H1 (cell line): ENCODE measurements around the gene SNAPC3. TPM values are rescaled to one million over a fixed set of nuclear protein-coding genes. Genes with fewer than 3 reads are reported as not detected.

ENCODE experiments used
- CTCF ChIA-PET: fragments of 300-600 bp; sonication (Branson Sonifier 250); formaldehyde crosslinking; loops from one replicate; lab custom pipeline; 2021; ENCODE audit not compliant: partially characterized antibody; lab: Charles Lee
- POLR2A ChIA-PET: fragments of 300-600 bp; sonication (Branson Sonifier 250); formaldehyde crosslinking; loops from one replicate; lab custom pipeline; 2021; ENCODE audit warnings: inconsistent platforms; ENCODE audit not compliant: partially characterized antibody; lab: Charles Lee
- DNase-seq, 2 experiments: peaks; one replicate each; pipeline versions ENCODE4 v3.0.0 to v3.0.0-alpha.2; 2010 to 2022; ENCODE audit warnings: low spot score in 2 of 2, low read depth in 1 of 2, mixed read lengths in 1 of 2
- FAIRE-seq: peaks from 2 replicates; lab custom pipeline; 2011; peaks lifted over from hg19 to GRCh38; lab: Jason Lieb, UNC
- H2AFZ ChIP-seq: 2 replicates; pipeline ENCODE4 v1.8.1; 2012; ENCODE audit warnings: low read length, inconsistent platforms
- H2AK5ac ChIP-seq: 2 replicates; pipeline ENCODE4 v1.6.1; 2013; ENCODE audit warnings: low read depth, low read length
- H2BK120ac ChIP-seq: replicated peaks from 2 replicates; pipeline ENCODE3; 2013; ENCODE audit warnings: low read depth, low read length, inconsistent platforms
- H2BK12ac ChIP-seq: 2 replicates; pipeline ENCODE4 v1.6.1; 2013; ENCODE audit warnings: low read depth, low read length
- H2BK15ac ChIP-seq: 2 replicates; pipeline ENCODE4 v1.6.1; 2013; ENCODE audit warnings: low read length
- H2BK20ac ChIP-seq: 2 replicates; pipeline ENCODE4 v1.6.1; 2013; ENCODE audit warnings: low read length
- H2BK5ac ChIP-seq: 2 replicates; pipeline ENCODE4 v1.6.1; 2013; ENCODE audit warnings: low read depth, low read length
- H3K14ac ChIP-seq: 2 replicates; pipeline ENCODE4 v1.6.1; 2013; ENCODE audit warnings: inconsistent platforms; ENCODE audit not compliant: insufficient read length
- H3K18ac ChIP-seq: 2 replicates; pipeline ENCODE4 v1.6.1; 2013; ENCODE audit warnings: low read length; ENCODE audit errors: extremely low read depth
- H3K23ac ChIP-seq: 2 replicates; pipeline ENCODE4 v1.6.1; 2013; ENCODE audit warnings: inconsistent platforms; ENCODE audit not compliant: insufficient read length
- H3K23me2 ChIP-seq: 2 replicates; pipeline ENCODE4 v1.6.1; 2013; ENCODE audit warnings: low read depth, low read length
- H3K27ac ChIP-seq: 2 replicates; pipeline ENCODE4 v1.6.1; 2011; ENCODE audit warnings: low read depth, low read length, inconsistent platforms
- H3K27me3 ChIP-seq, 4 experiments: replicated peaks in 1 of 4; 1 replicate in 1 of 4; 2 replicates in 3 of 4; pipeline versions ENCODE4 v1.6.1 to v1.8.1; 2011 to 2013; ENCODE audit warnings: low read length in 3 of 4, mild to moderate bottlenecking in 3 of 4, inconsistent platforms in 2 of 4, mixed read lengths in 2 of 4, moderate library complexity in 1 of 4; ENCODE audit not compliant: control insufficient read depth in 3 of 4, insufficient read depth in 3 of 4; ENCODE audit errors: extremely low read depth in 1 of 4
- H3K36me3 ChIP-seq, 4 experiments: 2 replicates each; pipeline versions ENCODE4 v1.6.1 to v1.8.1; 2011 to 2013; ENCODE audit warnings: mild to moderate bottlenecking in 4 of 4, low read length in 3 of 4, moderate library complexity in 2 of 4, control low read depth in 1 of 4, inconsistent platforms in 1 of 4; ENCODE audit not compliant: insufficient read depth in 4 of 4, control insufficient read depth in 2 of 4
- H3K4ac ChIP-seq: replicated peaks from 2 replicates; pipeline ENCODE3; 2013; ENCODE audit warnings: low read length, low read depth, mixed read lengths, inconsistent platforms; ENCODE audit not compliant: insufficient read length
- H3K4me1 ChIP-seq, 4 experiments: replicated peaks in 1 of 4; 1 replicate in 1 of 4; 2 replicates in 3 of 4; pipeline versions ENCODE4 v1.6.1 to v1.8.1; 2011 to 2013; ENCODE audit warnings: low read length in 3 of 4, inconsistent platforms in 2 of 4, mixed read lengths in 1 of 4; ENCODE audit not compliant: insufficient read depth in 4 of 4, control insufficient read depth in 3 of 4
- H3K4me2 ChIP-seq, 2 experiments: 2 replicates each; pipeline versions ENCODE4 v1.6.1 to v1.8.1; 2011 to 2013; ENCODE audit warnings: low read depth in 2 of 2, low read length in 2 of 2, control low read depth in 1 of 2, inconsistent platforms in 1 of 2, mild to moderate bottlenecking in 1 of 2; ENCODE audit not compliant: insufficient read depth in 1 of 2
- H3K4me3 ChIP-seq, 4 experiments: fragments of 200-600, 300-600 bp in 1 of 4; sonication (generic), shearing (Covaris generic), sonication (Bioruptor Twin) in 1 of 4; 2 replicates each; pipeline versions ENCODE4 v1.5.1 to v1.8.1; 2011 to 2016; ENCODE audit warnings: low read length in 4 of 4, low read depth in 3 of 4, control low read depth in 2 of 4, inconsistent platforms in 2 of 4, mild to moderate bottlenecking in 2 of 4, mixed read lengths in 1 of 4, moderate library complexity in 1 of 4; ENCODE audit not compliant: insufficient read depth in 2 of 4; ENCODE audit errors: extremely low read depth in 1 of 4
- H3K56ac ChIP-seq: replicated peaks from 2 replicates; pipeline ENCODE3; 2013; ENCODE audit warnings: low read depth, mild to moderate bottlenecking, mixed read lengths, low read length, inconsistent platforms; ENCODE audit not compliant: insufficient read length
- H3K79me1 ChIP-seq: 2 replicates; pipeline ENCODE4 v1.6.1; 2013; ENCODE audit warnings: low read depth, low read length, control low read depth
- H3K79me2 ChIP-seq, 2 experiments: 2 replicates each; pipeline versions ENCODE4 v1.6.1 to v1.8.1; 2012 to 2013; ENCODE audit warnings: low read length in 2 of 2, mild to moderate bottlenecking in 2 of 2, inconsistent platforms in 1 of 2; ENCODE audit not compliant: insufficient read depth in 2 of 2, control insufficient read depth in 1 of 2
- H3K9ac ChIP-seq, 4 experiments: replicated peaks in 1 of 4; 1 replicate in 1 of 4; 2 replicates in 3 of 4; pipeline versions ENCODE4 v1.6.1 to v1.8.1; 2011 to 2013; ENCODE audit warnings: low read depth in 3 of 4, low read length in 3 of 4, control low read depth in 2 of 4, mild to moderate bottlenecking in 2 of 4, moderate library complexity in 2 of 4, inconsistent platforms in 1 of 4; ENCODE audit errors: extremely low read depth in 1 of 4
- H3K9me3 ChIP-seq, 2 experiments: 2 replicates each; pipeline versions ENCODE4 v1.6.1 to v1.8.1; 2012 to 2013; ENCODE audit warnings: mild to moderate bottlenecking in 2 of 2, moderate library complexity in 2 of 2, control low read depth in 1 of 2, inconsistent platforms in 1 of 2, low read depth in 1 of 2, low read length in 1 of 2, mixed read lengths in 1 of 2; ENCODE audit not compliant: insufficient read depth in 2 of 2
- H4K20me1 ChIP-seq, 2 experiments: replicated peaks in 1 of 2; 2 replicates each; pipeline versions ENCODE3 to v1.8.1; 2011 to 2013; ENCODE audit warnings: inconsistent platforms in 2 of 2, low read length in 2 of 2, mild to moderate bottlenecking in 1 of 2; ENCODE audit not compliant: insufficient read depth in 2 of 2, control insufficient read depth in 1 of 2
- H4K5ac ChIP-seq: 2 replicates; pipeline ENCODE4 v1.6.1; 2013; ENCODE audit warnings: low read length, low read depth, mixed read lengths, inconsistent platforms; ENCODE audit not compliant: insufficient read length
- H4K8ac ChIP-seq: 2 replicates; pipeline ENCODE4 v1.8.0; 2013; ENCODE audit warnings: mild to moderate bottlenecking, moderate library complexity, low read length, inconsistent platforms; ENCODE audit not compliant: insufficient read depth; ENCODE audit errors: extremely low read depth
- H4K91ac ChIP-seq: replicated peaks from 2 replicates; pipeline ENCODE3; 2013; ENCODE audit warnings: low read length, mixed read lengths, inconsistent platforms; ENCODE audit not compliant: insufficient read length
- BCL11A ChIP-seq, 2 experiments: IDR thresholded peaks; one replicate each; pipeline ENCODE4 v1.6.1; 2011; ENCODE audit warnings: low read depth in 2 of 2, low read length in 2 of 2, mild to moderate bottlenecking in 2 of 2
- CREB1 ChIP-seq: IDR thresholded peaks from 2 replicates; pipeline ENCODE4 v1.6.1; 2012; ENCODE audit warnings: inconsistent platforms
- EP300 ChIP-seq, 2 experiments: IDR thresholded peaks; 1 replicate in 1 of 2; 2 replicates in 1 of 2; pipeline ENCODE4 v1.6.1; 2011 to 2012; ENCODE audit warnings: low read depth in 2 of 2, low read length in 2 of 2, mild to moderate bottlenecking in 2 of 2, borderline replicate concordance in 1 of 2, inconsistent platforms in 1 of 2, moderate library complexity in 1 of 2
- FOSL1 ChIP-seq: IDR thresholded peaks from 2 replicates; pipeline ENCODE4 v1.6.1; 2011; ENCODE audit warnings: mild to moderate bottlenecking, low read depth, low read length, moderate library complexity; ENCODE audit not compliant: insufficient read depth
- KDM4A ChIP-seq: IDR thresholded peaks from one replicate; pipeline ENCODE4 v1.7.1; 2012; ENCODE audit warnings: low read depth, mild to moderate bottlenecking, moderate library complexity, low read length, inconsistent platforms; ENCODE audit not compliant: severe bottlenecking
- RAD21 ChIP-seq, 2 experiments: IDR thresholded peaks in 1 of 2; conservative IDR thresholded peaks in 1 of 2; 2 replicates each; pipeline ENCODE4 v1.6.1; 2011; ENCODE audit warnings: low read depth in 2 of 2, low read length in 2 of 2, improper control_type of control experiment in 1 of 2, inconsistent platforms in 1 of 2, mild to moderate bottlenecking in 1 of 2, moderate library complexity in 1 of 2
- SP1 ChIP-seq: IDR thresholded peaks from 2 replicates; pipeline ENCODE4 v1.6.1; 2011; ENCODE audit warnings: low read depth, low read length
- TCF12 ChIP-seq: IDR thresholded peaks from 2 replicates; pipeline ENCODE4 v1.6.1; 2011; ENCODE audit warnings: low read depth, mild to moderate bottlenecking, low read length
- WGBS, 2 experiments: shearing (Covaris generic) in 1 of 2; methylation state at CpG; one replicate each; pipeline versions ENCODE4 v1.1.6 to v1.1.7; 2013 to 2015; ENCODE audit warnings: low lambda C conversion rate in 2 of 2, mixed read lengths in 2 of 2, inconsistent platforms in 1 of 2, low coverage in 1 of 2, missing lambda C conversion rate in 1 of 2; ENCODE audit not compliant: insufficient replicate concordance in 2 of 2, insufficient coverage in 1 of 2, insufficient read length in 1 of 2; ENCODE audit errors: extremely low coverage in 1 of 2, missing lambda C conversion rate in 1 of 2; 5-methylcytosine and 5-hydroxymethylcytosine counted together
- polyA plus RNA-seq, 7 experiments: library from polyadenylated mRNA; depleted of rRNA in 3 of 7; stranded (reverse) in 5 of 7; unstranded in 2 of 7; fragments of >200 nt in 5 of 7; fragments of 200-250 nt in 2 of 7; gene quantifications; 1 replicate in 5 of 7; 2 replicates in 1 of 7; 4 replicates in 1 of 7; pipeline versions ENCODE4 v1.2.1 to v1.2.3, GENCODE V29; 2011 to 2013; ENCODE audit warnings: missing spikeins in 2 of 7, mixed read lengths in 2 of 7
- total RNA-seq: library from RNA; stranded (reverse); fragmentation: NEBNext Ultra II Directional; extraction: Animal tissue kit (Norgen Biotek cat#: 25700); gene quantifications from 2 replicates; pipeline ENCODE4 v1.2.1, GENCODE V29; 2021

SNAPC3 gene
- total and polyA plus RNA-seq, 2 of the 8 experiments (the other 6 are each of a cell fraction or from before 2014, with no cell fraction given): 11.9 to 25.8 TPM

DNA sequence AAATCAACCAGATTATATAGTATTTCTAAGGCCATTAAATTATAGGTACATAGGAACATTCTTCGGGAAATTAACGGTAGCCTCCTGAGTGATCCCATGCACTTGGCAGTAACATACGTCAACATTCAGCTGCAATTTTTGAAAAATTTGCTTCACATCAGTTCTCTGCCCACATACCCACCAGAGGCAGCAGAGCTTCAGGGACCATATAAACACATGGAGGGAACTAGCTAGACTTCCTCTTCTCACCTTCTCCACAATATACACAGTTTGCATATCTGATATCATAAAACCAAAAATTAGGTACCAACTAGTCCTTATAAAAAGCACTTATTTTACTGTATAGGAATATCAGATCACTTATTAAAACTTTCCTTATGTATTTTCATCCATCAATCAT is 83.2 kb downstream of the SNAPC3 start:
- Histone ChIP-seq H3K14ac (no peak overlapping the region), H3K4ac (no peak overlapping the region), H3K36me3 (peaks cover 23 to 89% (median 54%) of the 10 kb centered on the region in 4 experiments), H3K4me1 (peaks cover 0 to 7% (median 0%) of the 10 kb centered on the region in 4 experiments; a peak in 3 of 7 replicates), H2BK120ac (no peak overlapping the region), H4K20me1 (peaks cover 28 to 42% of the 10 kb centered on the region in 2 experiments), H2BK12ac (no peak overlapping the region), H3K23ac (no peak overlapping the region), H2AK5ac (no peak overlapping the region), H3K9me3 (no peaks in the 10 kb centered on the region), H3K79me2 (peaks cover 61 to 97% of the 10 kb centered on the region in 2 experiments), H3K4me3 (no peak overlapping the region), H3K4me2 (no peak overlapping the region), H2BK15ac (no peak overlapping the region), H4K5ac (no peak overlapping the region), H3K56ac (no peak overlapping the region), H3K18ac (no peak overlapping the region), H2AFZ (no peak overlapping the region), H3K27me3 (no peaks in the 10 kb centered on the region), H3K79me1 (no peaks in the 10 kb centered on the region; the same call in 1 of the 2 replicates), H4K8ac (no peak overlapping the region), H2BK20ac (no peak overlapping the region), H3K23me2 (no peaks in the 10 kb centered on the region), H4K91ac (no peak overlapping the region), H2BK5ac (no peak overlapping the region), H3K27ac (no peak overlapping the region), H3K9ac (no peak overlapping the region)
- TF ChIP-seq BCL11A (IDR thresholded peaks at IDR 0.05; ENCODE audit: low read depth in 2 of 2, low read length in 2 of 2) (no peak), FOSL1 (no peak), RAD21 (IDR thresholded peaks at IDR 0.05 in 1 of 2, conservative IDR thresholded peaks at IDR 0.05 in 1 of 2; ENCODE audit: low read depth in 2 of 2, low read length in 2 of 2) (no peak; a peak in 1 of 4 replicates), EP300 (IDR thresholded peaks at IDR 0.05; ENCODE audit: borderline replicate concordance in 1 of 2, low read depth in 2 of 2, low read length in 2 of 2) (no peak), TCF12 (no peak), CREB1 (no peak), SP1 (no peak), KDM4A (no peak)
- DNase-seq (no peak), FAIRE-seq (no peak)
- 98% methylated on average over 3 of the region's 3 CpGs; no CpG with 5 or more reads in 1 of the 2 experiments for WGBS, 2 experiments
- POLR2A ChIA-PET: interaction anchor here (0.9 to 2.3 kb wide), 15 partner anchors 9 to 77 kb away, joined by 3 to 11 read pairs (median 5); no protein-coding TSS in a partner anchor
- CTCF ChIA-PET: interaction anchor here (0.6 to 1.8 kb wide), 6 partner anchors 10 to 101 kb away, joined by 3 to 6 read pairs (median 3); no protein-coding TSS in a partner anchor
